Endothelial cell (in vitro differentiated cells): Measurements from ENCODE around the gene SORCS1. TPM values are rescaled to one million over a fixed set of nuclear protein-coding genes. Genes with fewer than 3 reads are reported as not detected.

ENCODE experiments used
- DNase-seq: peaks from one replicate; pipeline ENCODE4 v3.0.0; 2021; ENCODE audit warnings: low spot score
- H3K27ac Mint-ChIP-seq: one replicate; pipeline ENCODE4 v1.8.0; 2021; ENCODE audit warnings: mixed read lengths, inconsistent platforms; ENCODE audit not compliant: unreplicated experiment
- H3K27me3 Mint-ChIP-seq: one replicate; pipeline ENCODE4 v1.8.0; 2021; ENCODE audit warnings: mild to moderate bottlenecking, moderate library complexity, mixed read lengths, inconsistent platforms; ENCODE audit not compliant: unreplicated experiment
- H3K36me3 Mint-ChIP-seq: one replicate; pipeline ENCODE4 v1.8.0; 2021; ENCODE audit warnings: mild to moderate bottlenecking, low read depth, mixed read lengths, inconsistent platforms; ENCODE audit not compliant: unreplicated experiment
- H3K4me1 Mint-ChIP-seq: one replicate; pipeline ENCODE4 v1.8.0; 2021; ENCODE audit warnings: mild to moderate bottlenecking, mixed read lengths, inconsistent platforms; ENCODE audit not compliant: unreplicated experiment
- H3K4me3 Mint-ChIP-seq: one replicate; pipeline ENCODE4 v1.8.0; 2021; ENCODE audit warnings: mild to moderate bottlenecking, mixed read lengths, inconsistent platforms; ENCODE audit not compliant: unreplicated experiment
- H3K9me3 Mint-ChIP-seq: one replicate; pipeline ENCODE4 v1.8.0; 2021; ENCODE audit warnings: mixed read lengths, inconsistent platforms; ENCODE audit not compliant: unreplicated experiment
- CTCF ChIP-seq: fragments of 200-600 bp; sonication (generic); IDR thresholded peaks from one replicate; pipeline ENCODE4 v1.5.0; 2021; ENCODE audit warnings: antibody characterized with exemption; ENCODE audit not compliant: unreplicated experiment
- total RNA-seq: library from RNA; stranded (reverse); fragmentation: NEBNext Ultra II Directional; extraction: Animal tissue kit (Norgen Biotek cat#: 25700); gene quantifications from one replicate; pipeline ENCODE4 v1.2.1, GENCODE V29; 2021; ENCODE audit not compliant: unreplicated experiment

The SORCS1 gene
- total RNA-seq, 1 donor from 2014 or later, result 0.56 TPM

GRCh38 chr10:106857728-106858127 is 306.8 kb downstream of the SORCS1 start:
- Mint-ChIP-seq H3K4me3 (no peak overlapping the region), H3K9me3 (no peaks in the 10 kb centered on the region), H3K27me3 (no peaks in the 10 kb centered on the region), H3K4me1 (no peaks in the 10 kb centered on the region), H3K36me3 (no peaks in the 10 kb centered on the region), H3K27ac (no peak overlapping the region)
- no peak for TF ChIP-seq CTCF
- no peak for DNase-seq

- Mint-ChIP-seq H3K9me3 (no peaks in the 10 kb centered on the region), H3K36me3 (no peaks in the 10 kb centered on the region), H3K27me3 (no peaks in the 10 kb centered on the region), H3K27ac (no peak overlapping the region), H3K4me3 (no peak overlapping the region), H3K4me1 (no peaks in the 10 kb centered on the region)
- no peak for TF ChIP-seq CTCF
- DNase-seq, result no peak
Measured at GRCh38 chr10:106857213-106857612, 307.3 kb downstream of the SORCS1 start.

- TF ChIP-seq CTCF, result no peak
Measured at GRCh38 chr10:106836933-106837663, 327.4 kb downstream of the SORCS1 start.

GRCh38 chr10:106832846-106833245 is 331.7 kb downstream of the SORCS1 start:
- Mint-ChIP-seq H3K4me3 (no peak overlapping the region), H3K36me3 (no peaks in the 10 kb centered on the region), H3K27me3 (no peaks in the 10 kb centered on the region), H3K27ac (no peak overlapping the region), H3K4me1 (peaks cover 5% of the 10 kb centered on the region), H3K9me3 (no peaks in the 10 kb centered on the region)
- no peak for DNase-seq
- TF ChIP-seq CTCF, result no peak

More at GRCh38 chr10:106836933-106837663, 327.4 kb downstream of the SORCS1 start:
- Mint-ChIP-seq H3K4me1 (peaks cover 5% of the 10 kb centered on the region), H3K27ac (no peak overlapping the region), H3K36me3 (no peaks in the 10 kb centered on the region), H3K27me3 (no peaks in the 10 kb centered on the region), H3K4me3 (no peak overlapping the region), H3K9me3 (no peaks in the 10 kb centered on the region)
- DNase-seq, result no peak

- no peaks in the 10 kb centered on the region for H3K9me3 Mint-ChIP-seq
Measured at GRCh38 chr10:106830471-106830870, 334.0 kb downstream of the SORCS1 start.

More at GRCh38 chr10:106830471-106830870, 334.0 kb downstream of the SORCS1 start:
- H3K36me3 Mint-ChIP-seq, result no peaks in the 10 kb centered on the region
- no peak overlapping the region for H3K27ac Mint-ChIP-seq
- TF ChIP-seq CTCF, result no peak
- no peak for DNase-seq
- H3K27me3 Mint-ChIP-seq, result no peaks in the 10 kb centered on the region
- H3K4me1 Mint-ChIP-seq, result no peaks in the 10 kb centered on the region
- no peak overlapping the region for H3K4me3 Mint-ChIP-seq
